ENCODE data around the gene IL13.

Gene IL13

DNA sequence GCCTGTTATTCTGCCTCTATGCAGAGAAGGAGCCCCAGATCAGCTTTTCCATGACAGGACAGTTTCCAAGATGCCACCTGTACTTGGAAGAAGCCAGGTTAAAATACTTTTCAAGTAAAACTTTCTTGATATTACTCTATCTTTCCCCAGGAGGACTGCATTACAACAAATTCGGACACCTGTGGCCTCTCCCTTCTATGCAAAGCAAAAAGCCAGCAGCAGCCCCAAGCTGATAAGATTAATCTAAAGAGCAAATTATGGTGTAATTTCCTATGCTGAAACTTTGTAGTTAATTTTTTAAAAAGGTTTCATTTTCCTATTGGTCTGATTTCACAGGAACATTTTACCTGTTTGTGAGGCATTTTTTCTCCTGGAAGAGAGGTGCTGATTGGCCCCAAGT is 15.5 kb downstream of the IL13 start:
- DNase-seq, result no peak

DNA sequence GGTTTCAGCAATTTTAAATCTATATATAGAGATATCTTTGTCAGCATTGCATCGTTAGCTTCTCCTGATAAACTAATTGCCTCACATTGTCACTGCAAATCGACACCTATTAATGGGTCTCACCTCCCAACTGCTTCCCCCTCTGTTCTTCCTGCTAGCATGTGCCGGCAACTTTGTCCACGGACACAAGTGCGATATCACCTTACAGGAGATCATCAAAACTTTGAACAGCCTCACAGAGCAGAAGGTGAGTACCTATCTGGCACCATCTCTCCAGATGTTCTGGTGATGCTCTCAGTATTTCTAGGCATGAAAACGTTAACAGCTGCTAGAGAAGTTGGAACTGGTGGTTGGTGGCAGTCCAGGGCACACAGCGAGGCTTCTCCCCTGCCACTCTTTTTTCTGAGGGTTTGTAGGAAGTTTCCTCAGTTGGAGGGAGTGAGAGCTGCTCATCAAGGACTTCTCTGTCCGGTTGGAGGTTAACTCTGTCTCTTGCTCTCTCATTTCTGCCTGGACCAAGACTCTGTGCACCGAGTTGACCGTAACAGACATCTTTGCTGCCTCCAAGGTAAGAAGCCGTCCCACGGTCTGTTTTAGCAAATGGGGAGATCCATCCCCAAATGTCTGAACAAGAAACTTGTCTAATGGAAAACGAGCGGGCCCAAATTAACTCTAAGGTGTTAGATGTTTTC is 16.1 kb downstream of the IL13 start, which contains the start of gene IL4:
Gene IL4 (plus strand): TSS at position 51 of the 692 bp plus-strand sequence. CDS start 62 bp downstream, at position 113.
- no peak for DNase-seq

DNA sequence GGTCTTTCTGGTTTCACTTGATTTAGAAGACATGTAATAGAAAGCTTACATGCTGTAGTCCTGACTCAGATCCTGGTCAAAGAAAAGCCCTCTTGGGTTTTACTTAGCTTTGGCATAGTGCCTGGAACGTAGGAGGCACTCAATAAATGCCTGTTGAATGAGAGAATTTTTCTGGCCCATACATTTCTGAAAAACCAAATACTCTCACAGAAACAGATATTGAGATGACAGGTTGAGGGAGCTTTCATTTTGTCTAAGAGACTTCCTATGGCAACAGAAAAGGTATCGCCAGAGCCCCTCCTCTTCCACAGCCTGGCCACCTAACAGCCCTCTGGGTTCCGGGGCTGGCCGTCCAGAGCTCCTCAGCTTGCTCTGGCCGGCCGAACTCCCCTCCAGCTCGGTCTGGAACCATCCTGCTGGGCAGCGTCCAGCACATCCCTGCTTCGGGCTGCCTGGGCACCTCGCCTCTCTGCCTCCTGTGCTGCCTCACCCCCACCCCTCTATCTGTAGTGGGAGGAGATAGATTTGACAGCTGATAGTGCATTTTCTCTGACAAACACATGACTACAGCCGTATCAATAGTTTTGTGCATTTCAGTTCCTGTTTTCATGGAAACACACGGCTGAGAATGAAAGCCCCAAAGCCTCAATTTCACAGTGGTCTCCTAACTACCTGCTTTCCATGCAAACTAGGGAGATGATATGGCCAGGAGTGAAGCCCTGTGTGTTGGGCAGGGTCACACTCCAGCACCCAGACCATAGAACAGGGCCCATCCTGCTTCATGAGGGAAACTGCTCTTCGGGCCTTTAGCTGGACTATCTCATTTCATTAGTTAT is 16.9 kb downstream of the IL13 start:
- DNase-seq, result no peak

- no peak for DNase-seq
Observed at GRCh38 chr5:132675936-132676689, 18.1 kb downstream of the IL13 start.

DNA sequence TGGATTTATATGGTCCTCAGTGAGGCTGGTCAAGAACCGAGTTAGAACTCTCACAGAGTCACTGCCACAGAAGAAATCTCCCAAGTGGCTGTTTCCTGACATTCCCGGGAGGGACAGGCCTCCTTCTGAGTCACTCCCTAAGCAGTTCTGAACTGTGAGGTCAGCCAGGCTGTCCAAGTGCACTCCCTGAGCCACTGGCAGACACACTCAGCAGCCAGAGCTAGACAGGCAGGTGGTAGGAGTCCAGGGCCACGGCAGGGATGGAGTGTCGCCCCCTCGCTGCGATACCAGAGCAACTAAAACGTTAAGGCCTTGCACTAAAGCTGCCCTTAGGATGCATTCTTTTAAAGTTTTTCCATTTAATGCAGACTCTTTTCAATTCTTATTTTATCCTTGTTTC is 19.2 kb downstream of the IL13 start:
- no peak for DNase-seq

DNA sequence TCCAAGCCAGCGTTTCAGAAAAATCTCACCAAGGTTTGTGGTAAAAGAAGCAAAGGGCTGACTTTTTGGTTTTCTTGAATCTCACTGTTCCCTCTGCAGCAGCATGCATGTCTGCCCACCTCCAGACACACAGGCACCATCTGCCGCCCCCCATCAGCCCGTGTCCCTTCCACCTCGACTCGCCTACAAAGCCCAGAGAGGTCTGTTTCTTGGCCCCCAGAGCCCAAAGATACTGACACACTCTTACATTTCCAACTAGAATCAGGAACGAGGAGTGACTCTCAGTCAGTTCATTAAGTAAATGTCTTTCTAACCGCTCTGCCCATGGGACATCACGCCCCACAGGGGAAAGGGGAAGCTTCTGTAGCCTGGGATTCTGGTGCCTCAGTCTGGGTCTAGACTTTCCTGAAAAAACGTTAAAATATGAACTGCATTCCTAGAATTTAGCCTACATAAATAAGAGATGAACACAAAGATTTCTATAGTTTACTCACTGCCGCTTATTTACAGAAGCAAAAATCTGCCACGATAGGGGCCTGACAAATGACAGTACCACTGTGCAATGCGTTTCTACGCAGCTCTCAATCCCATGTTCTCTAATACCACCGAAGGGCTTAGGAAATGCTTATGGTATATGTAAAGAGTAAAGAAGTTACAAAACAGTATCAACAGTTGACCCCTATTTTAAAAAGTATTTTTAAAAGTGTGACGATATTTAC is 19.9 kb downstream of the IL13 start:
- no peak for DNase-seq

DNA sequence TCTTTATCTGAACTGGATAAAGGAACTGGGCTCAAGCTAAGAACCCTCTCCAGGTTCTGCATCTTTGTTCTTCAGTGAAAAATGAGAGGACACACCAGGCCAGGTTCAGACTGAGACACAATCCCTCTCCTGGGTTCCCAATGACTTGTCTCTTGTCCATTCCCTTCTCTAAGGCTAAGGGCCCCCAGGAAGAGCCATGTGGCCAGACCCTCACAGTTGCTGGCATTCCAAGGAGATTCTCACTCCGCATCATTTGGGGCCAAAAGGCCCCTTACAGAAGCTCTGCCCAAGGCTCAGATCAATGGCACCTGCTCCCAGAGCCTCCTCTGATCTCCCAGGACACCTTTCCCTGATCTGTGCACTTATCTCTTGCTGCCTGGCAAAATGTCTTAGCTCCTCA is 20.8 kb downstream of the IL13 start:
- DNase-seq, result no peak

DNA sequence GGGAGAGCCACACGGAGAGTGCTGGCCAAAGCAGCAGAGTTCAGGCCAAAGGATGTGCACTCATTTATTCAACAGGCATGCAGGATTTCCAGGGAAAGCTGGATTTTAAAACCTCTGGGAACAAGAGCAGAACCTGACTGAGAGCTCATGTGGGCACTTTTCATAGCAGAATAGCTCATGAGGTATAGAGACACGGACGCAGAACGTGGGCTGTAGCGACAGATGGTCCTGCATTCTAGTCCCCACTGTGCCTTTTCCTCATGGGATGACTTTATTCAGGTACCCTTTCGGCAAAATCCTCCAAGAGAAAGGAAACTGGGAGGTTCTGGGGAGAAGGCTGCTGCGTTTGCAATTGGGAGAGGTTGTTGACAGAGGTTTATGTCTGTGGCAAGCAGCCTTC is 21.2 kb downstream of the IL13 start:
- no peak for DNase-seq

DNA sequence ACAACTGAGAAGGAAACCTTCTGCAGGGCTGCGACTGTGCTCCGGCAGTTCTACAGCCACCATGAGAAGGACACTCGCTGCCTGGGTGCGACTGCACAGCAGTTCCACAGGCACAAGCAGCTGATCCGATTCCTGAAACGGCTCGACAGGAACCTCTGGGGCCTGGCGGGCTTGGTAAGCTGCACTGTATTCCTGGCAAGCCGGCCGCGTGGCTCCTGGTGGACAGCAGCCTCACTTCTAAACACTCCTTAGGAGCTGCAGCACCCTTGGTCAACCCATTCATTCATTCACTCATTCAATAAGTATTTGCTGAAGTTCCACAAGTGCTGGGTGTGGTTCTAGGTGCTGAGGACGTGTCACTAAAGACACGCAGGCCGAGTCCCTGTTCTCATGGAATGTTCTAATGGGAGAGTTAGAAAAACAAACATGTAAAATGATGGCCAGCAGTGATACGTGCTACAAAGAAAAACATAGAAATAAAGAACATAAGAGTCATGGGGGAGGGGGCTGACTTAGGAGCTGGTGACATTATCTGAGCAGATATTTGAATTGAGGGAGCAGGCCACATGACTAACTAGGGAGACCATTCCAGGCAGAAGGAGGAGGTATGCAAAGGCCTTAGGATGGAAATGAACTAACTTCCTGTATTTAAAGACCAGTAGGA is 21.9 kb downstream of the IL13 start:
- no peak for DNase-seq

DNA sequence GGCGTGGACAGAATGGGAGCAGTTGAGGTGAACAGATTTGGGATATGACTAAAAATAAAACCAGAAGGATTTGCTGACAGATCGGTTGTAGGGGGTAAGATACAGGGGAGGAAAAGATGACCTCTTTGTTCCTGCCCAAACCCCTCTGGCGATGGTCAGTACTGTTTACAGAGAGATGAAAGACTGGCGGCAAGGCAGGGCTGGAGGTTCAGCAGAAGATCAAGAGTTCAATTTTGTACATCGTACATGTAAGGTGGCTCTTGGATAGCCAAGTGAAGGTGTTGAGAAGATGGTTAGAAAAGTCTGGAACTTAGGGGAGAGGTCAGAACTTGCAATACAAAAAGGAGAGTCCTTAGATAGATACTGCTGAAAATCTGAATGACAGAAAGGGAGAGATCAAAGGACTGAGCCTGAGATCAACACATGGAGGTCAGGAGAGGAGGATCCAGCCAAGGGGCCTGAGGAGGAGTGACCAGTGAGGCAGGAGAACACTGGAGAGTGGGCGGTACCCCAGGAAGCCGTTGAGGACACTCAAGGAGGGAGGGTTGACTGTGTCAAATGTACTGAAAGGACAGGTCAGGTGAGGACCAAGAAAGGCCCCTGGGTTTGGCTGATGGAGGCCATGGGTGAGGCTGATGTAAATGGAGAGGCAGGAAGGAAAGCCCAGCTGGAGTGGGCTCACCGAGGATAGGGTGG is 23.0 kb downstream of the IL13 start:
- DNase-seq, result no peak

- no peak for DNase-seq
Observed at GRCh38 chr5:132681476-132681831, 23.5 kb downstream of the IL13 start.

DNA sequence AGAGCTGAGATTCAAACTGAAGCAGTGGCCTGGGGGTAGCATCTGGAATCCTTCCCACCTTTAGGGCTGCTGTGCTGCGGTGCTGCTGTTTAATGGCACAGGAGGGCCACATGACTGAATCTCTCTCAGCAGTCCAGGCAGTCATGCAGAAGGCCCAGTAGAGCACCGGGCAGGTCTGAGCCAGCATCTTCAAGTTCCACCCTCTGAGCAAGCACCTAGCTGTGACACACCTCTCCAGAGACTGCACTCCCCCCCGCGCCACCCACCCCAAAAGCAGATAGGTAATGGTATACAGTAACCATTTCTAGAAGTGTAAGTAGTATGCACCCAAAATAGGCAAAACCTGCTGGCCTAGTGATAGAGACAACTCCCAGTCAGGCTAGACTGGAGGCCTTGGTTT is 24.0 kb downstream of the IL13 start:
- DNase-seq, result no peak

- DNase-seq, result no peak
Observed at GRCh38 chr5:132684491-132684890, 26.5 kb downstream of the IL13 start.

GRCh38 chr5:132684922-132685720 is 27.1 kb downstream of the IL13 start:
- no peak for DNase-seq

DNA sequence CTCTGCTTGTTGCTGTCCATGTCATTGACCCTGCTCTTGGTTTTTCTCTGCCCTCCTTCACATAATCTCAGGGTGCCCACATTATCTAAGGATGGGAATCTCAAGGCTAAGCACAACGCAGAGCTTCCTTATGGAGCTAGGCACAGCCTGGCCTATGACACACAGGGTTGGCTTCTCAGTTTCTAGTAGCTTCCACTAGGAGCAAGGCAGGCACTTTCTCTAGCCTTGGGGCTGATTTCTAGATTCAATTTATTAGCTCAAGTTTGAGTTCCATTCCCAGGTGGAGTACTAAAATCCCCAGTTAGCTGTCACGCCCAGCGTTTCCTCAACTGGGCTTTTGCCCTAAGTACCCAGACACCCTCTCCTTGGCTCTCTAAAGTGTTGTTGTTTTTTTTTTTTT is 28.2 kb downstream of the IL13 start:
- no peak for DNase-seq

- DNase-seq, result no peak
Observed at GRCh38 chr5:132687995-132688394, 30.0 kb downstream of the IL13 start.

GRCh38 chr5:132688536-132689339 is 30.8 kb downstream of the IL13 start:
- DNase-seq, result no peak

- DNase-seq, result no peak
Observed at GRCh38 chr5:132689513-132689912, 31.5 kb downstream of the IL13 start.

- no peak for DNase-seq
Observed at GRCh38 chr5:132690156-132690555, 32.2 kb downstream of the IL13 start.

Data from NCI-H774 (cell line).